PFSK-1 (cell line): ENCODE measurements around the gene ATMIN.

Experiments used
- FOXP2 ChIP-seq: optimal IDR thresholded peaks from 2 replicates; pipeline ENCODE3; 2011; ENCODE audit warnings: borderline replicate concordance, control low read depth, inconsistent platforms; ENCODE audit not compliant: insufficient read depth; ENCODE audit errors: extremely low read length, extremely low read depth
- POLR2AphosphoS5 ChIP-seq: IDR thresholded peaks from 2 replicates; pipeline ENCODE4 v1.6.1; 2012; ENCODE audit warnings: low read depth, mild to moderate bottlenecking, control low read depth, low read length, moderate library complexity
- SIN3A ChIP-seq: IDR thresholded peaks from 2 replicates; pipeline ENCODE4 v1.6.1; 2012; ENCODE audit warnings: mild to moderate bottlenecking, low read length, moderate library complexity, borderline replicate concordance; ENCODE audit not compliant: insufficient read depth
- TAF1 ChIP-seq: IDR thresholded peaks from 2 replicates; pipeline ENCODE4 v1.6.1; 2012; ENCODE audit warnings: low read length, control low read depth, borderline replicate concordance; ENCODE audit not compliant: insufficient read depth
- TF ChIP-seq, protein P1 (sequence below), 2 experiments: IDR thresholded peaks; 2 replicates each; pipeline versions ENCODE4 v1.6.1 to v1.8.0; 2011 to 2012; ENCODE audit warnings: low read depth in 2 of 2, low read length in 2 of 2, control low read depth in 1 of 2, inconsistent platforms in 1 of 2, mild to moderate bottlenecking in 1 of 2, moderate library complexity in 1 of 2; ENCODE audit not compliant: insufficient read depth in 1 of 2

ATMIN gene

DNA sequence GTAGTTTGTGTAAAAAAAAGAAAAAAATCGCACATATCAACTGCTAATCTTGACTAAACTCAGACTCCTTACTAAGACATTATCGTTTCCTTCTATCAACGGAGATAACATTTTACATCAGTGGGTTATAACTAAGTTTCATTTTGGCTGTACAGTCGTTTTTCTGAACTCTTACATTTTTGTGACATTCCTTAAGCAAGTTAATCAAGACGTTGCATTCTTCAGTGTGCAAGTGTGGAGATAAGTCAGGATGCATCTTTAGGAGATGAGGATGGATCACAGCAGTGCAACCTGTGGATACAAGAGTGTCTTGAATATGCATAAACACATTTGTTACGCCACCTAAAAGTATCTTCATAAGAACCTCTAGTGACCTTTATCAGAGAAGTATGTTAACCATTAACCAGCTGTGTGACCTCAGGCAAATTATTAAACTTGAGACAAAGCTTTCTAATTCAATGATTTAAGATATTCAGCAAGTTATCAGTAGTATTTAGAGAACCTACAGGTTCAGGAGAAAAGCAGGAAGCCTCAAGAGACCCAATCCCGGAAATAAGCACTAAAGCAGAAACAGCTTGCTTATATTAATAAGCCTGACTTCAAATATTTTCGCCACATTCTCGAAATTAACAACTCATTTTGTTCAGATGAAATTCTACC, 38.4 kb upstream of the ATMIN start:
- TF ChIP-seq TAF1: no peak
- TF ChIP-seq FOXP2: no peak
- TF ChIP-seq SIN3A: no peak
- TF ChIP-seq, protein P1, sequence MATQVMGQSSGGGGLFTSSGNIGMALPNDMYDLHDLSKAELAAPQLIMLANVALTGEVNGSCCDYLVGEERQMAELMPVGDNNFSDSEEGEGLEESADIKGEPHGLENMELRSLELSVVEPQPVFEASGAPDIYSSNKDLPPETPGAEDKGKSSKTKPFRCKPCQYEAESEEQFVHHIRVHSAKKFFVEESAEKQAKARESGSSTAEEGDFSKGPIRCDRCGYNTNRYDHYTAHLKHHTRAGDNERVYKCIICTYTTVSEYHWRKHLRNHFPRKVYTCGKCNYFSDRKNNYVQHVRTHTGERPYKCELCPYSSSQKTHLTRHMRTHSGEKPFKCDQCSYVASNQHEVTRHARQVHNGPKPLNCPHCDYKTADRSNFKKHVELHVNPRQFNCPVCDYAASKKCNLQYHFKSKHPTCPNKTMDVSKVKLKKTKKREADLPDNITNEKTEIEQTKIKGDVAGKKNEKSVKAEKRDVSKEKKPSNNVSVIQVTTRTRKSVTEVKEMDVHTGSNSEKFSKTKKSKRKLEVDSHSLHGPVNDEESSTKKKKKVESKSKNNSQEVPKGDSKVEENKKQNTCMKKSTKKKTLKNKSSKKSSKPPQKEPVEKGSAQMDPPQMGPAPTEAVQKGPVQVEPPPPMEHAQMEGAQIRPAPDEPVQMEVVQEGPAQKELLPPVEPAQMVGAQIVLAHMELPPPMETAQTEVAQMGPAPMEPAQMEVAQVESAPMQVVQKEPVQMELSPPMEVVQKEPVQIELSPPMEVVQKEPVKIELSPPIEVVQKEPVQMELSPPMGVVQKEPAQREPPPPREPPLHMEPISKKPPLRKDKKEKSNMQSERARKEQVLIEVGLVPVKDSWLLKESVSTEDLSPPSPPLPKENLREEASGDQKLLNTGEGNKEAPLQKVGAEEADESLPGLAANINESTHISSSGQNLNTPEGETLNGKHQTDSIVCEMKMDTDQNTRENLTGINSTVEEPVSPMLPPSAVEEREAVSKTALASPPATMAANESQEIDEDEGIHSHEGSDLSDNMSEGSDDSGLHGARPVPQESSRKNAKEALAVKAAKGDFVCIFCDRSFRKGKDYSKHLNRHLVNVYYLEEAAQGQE (IDR thresholded peaks at IDR 0.05; ENCODE audit: insufficient read depth in 1 of 2, low read depth in 2 of 2, low read length in 2 of 2): no peak
- no peak for TF ChIP-seq POLR2AphosphoS5

DNA sequence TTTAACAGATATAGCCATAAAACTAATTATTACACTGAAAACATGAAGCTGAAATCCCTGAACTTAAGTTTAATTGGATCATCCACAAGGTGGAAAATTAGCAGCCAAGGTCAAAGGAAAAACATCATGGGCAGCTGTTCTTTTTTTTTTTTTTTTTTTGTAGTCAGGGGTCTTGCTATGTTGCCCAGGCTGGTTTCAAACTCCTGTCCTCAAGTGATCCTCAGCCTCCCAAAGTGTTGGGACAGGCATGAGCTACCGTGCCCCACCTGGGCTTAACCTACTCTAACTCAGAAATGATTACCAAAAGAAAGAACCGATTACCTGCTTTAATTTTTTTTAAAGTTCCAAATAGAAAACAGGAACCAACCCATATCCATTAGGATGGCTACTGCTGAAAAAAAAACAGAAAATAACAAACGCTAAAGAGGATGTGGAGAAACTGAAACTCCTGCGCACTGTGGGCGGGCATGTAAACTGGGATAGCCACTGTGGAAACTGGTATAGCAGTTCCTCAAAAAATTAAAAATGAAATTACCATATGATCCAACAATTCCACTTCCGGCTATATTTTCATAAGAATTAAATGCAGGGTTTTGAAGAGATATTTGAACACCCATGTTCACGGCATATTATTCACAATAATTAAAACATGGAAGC, 37.5 kb upstream of the ATMIN start:
- TF ChIP-seq TAF1 (no peak), SIN3A (no peak), FOXP2 (no peak), POLR2AphosphoS5 (no peak)
- TF ChIP-seq, protein P1 (IDR thresholded peaks at IDR 0.05; ENCODE audit: insufficient read depth in 1 of 2, low read depth in 2 of 2, low read length in 2 of 2): no peak

DNA sequence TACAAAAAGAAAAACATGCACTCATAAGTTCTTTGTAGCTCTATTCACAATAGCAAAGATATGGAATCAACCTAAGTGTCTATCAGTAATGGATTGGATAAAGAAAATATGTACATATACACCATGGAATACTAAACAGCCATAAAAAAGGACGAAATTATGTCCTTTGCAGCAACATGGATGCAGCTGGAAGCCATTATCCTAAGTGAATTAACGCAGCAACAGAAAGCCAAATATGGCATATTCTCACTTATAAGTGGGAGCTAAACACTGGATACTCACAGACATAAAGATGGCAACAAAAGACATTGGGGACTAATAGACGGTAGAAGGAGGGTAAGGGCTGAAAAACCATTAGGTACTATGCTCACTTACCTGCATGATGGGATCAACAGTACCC, 34.8 kb upstream of the ATMIN start:
- TF ChIP-seq, protein P1 (IDR thresholded peaks at IDR 0.05; ENCODE audit: insufficient read depth in 1 of 2, low read depth in 2 of 2, low read length in 2 of 2): no peak
- no peak for TF ChIP-seq FOXP2
- no peak for TF ChIP-seq POLR2AphosphoS5
- no peak for TF ChIP-seq TAF1
- no peak for TF ChIP-seq SIN3A

DNA sequence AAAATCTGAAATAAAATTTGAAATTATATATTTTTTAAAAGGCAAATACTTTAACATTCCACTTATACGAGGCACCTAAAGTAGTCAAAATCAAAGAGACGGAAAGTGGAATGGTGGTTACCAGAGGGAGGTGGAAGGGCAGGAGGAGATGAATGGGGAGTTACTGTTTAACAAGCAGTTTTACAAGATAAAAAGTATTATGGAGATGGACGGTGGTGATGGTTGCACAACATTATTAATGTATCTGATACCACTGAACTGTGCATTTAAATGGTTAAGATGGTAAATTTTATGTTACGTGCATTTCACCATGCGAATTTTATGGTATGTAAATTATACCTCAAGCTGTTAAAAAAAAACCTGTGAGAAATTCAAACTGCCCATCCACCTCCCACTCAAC, 34.3 kb upstream of the ATMIN start:
- TF ChIP-seq SIN3A (no peak), TAF1 (no peak), FOXP2 (no peak)
- TF ChIP-seq, protein P1 (IDR thresholded peaks at IDR 0.05; ENCODE audit: insufficient read depth in 1 of 2, low read depth in 2 of 2, low read length in 2 of 2): no peak
